Measurements from ENCODE around the gene RANBP17. TPM values are rescaled to one million over a fixed set of nuclear protein-coding genes. Genes with fewer than 3 reads are reported as not detected.

Gene RANBP17
- total and polyA plus RNA-seq, 2 experiments from 2014 or later, result 43.8 to 53.1 TPM

- no peaks in the 10 kb centered on the region for H3K27me3 ChIP-seq (ENCODE audit: insufficient read depth)
- no peaks in the 10 kb centered on the region for H4K20me1 ChIP-seq (replicated peaks; ENCODE audit: insufficient read depth)
- H3K4me1 ChIP-seq (ENCODE audit: insufficient read depth), result no peaks in the 10 kb centered on the region; the same call in 1 of the 2 replicates
- no peak overlapping the region for H3K4me2 ChIP-seq
- H3K27ac ChIP-seq (ENCODE audit: low read depth), result no peak overlapping the region
- no peak overlapping the region for H3K4me3 ChIP-seq
- no peaks in the 10 kb centered on the region for H3K79me2 ChIP-seq (replicated peaks; ENCODE audit: insufficient read depth)
- Mint-ChIP-seq H3K36me3 (ENCODE audit: low read depth) (peaks cover 14% of the 10 kb centered on the region), H3K27ac (no peak overlapping the region), H3K4me1 (peaks cover 6% of the 10 kb centered on the region; the same call in 2 of the 3 replicates), H3K9me3 (no peaks in the 10 kb centered on the region), H3K27me3 (ENCODE audit: insufficient read depth, low read depth, poor library complexity) (no peaks in the 10 kb centered on the region), H3K4me3 (no peak overlapping the region)
- no peaks in the 10 kb centered on the region for H3F3A ChIP-seq (replicated peaks; ENCODE audit: low read depth)
- no peak for ATAC-seq
- no peak for TF ChIP-seq ZNF114 (CRISPR knock-in tag; IDR thresholded peaks at IDR 0.05)
- TF ChIP-seq ZNF462 (CRISPR knock-in tag; IDR thresholded peaks at IDR 0.05), result no peak
- no peak for TF ChIP-seq POLR2AphosphoS5 (IDR thresholded peaks at IDR 0.05; ENCODE audit: low read depth)
- TF ChIP-seq NANOG (IDR thresholded peaks at IDR 0.05; ENCODE audit: borderline replicate concordance), result no peak
- TF ChIP-seq EZH2 (IDR thresholded peaks at IDR 0.05; ENCODE audit: low read depth, unreplicated experiment), result no peak
- no peak for TF ChIP-seq ETS1 (IDR thresholded peaks at IDR 0.05)
- no peak for TF ChIP-seq CREB1 (CRISPR knock-in tag; IDR thresholded peaks at IDR 0.05; ENCODE audit: low read depth)
- no peak for TF ChIP-seq JUNB (IDR thresholded peaks at IDR 0.05; ENCODE audit: unreplicated experiment)
- TF ChIP-seq STAT1 (IDR thresholded peaks at IDR 0.05; ENCODE audit: unreplicated experiment), result no peak
- no peak for TF ChIP-seq ZNF331 (CRISPR knock-in tag; IDR thresholded peaks at IDR 0.05; ENCODE audit: low read depth)
- no peak for TF ChIP-seq REST (IDR thresholded peaks at IDR 0.05; ENCODE audit: unreplicated experiment)
- TF ChIP-seq CTCF (conservative IDR thresholded peaks at IDR 0.05; ENCODE audit: low read depth in 2 of 2), result no peak
- TF ChIP-seq EZH2phosphoT487 (IDR thresholded peaks at IDR 0.05; ENCODE audit: unreplicated experiment), result no peak
- no peak overlapping the region for H2AFZ ChIP-seq
- DNase-seq (ENCODE audit: low spot score), result no peak
- no peaks in the 10 kb centered on the region for H3K36me3 ChIP-seq (ENCODE audit: insufficient read depth)
- H3K9me2 ChIP-seq (ENCODE audit: insufficient read depth), result no peaks in the 10 kb centered on the region
These were observed 45.9 kb downstream of the RANBP17 start for GRCh38 chr5:170907758-170908157.

Data from GM23338 (cell line).